ENCODE data around the gene PHKB. TPM values are rescaled to one million over a fixed set of nuclear protein-coding genes. Genes with fewer than 3 reads are reported as not detected.

The PHKB gene
- total and polyA plus RNA-seq, 2 donors from 2014 or later: 48.3 to 80.5 TPM

DNA sequence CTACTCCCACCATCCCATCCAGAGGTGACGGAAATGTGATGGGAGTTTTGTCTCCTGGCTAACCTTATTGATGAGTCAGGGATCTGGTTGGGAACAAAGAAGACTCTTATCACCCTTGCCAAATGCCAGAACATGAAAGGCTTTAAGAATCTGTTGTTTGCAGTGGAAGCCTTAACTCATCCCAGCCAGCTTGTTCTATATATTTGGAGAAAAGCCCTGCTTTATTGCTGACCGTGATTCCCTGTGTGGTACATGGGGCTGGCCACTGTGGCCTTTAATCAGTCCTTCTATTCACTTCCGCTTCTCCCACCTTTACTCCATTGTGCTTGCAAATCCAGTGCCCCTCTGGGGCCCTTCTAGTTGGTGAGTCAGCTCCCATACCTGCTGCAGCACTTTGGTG, 156.6 kb downstream of the PHKB start:
- intact Hi-C loops (cut with DNase I): no loop called here
- Histone ChIP-seq H3K9me3 (ENCODE audit: control insufficient read depth in 2 of 3, insufficient read depth in 1 of 3, low read length in 3 of 3) (no peaks in the 10 kb centered on the region), H3K4me3 (ENCODE audit: low read length in 3 of 3) (no peak overlapping the region), H3K27me3 (ENCODE audit: control insufficient read depth, insufficient read depth, low read length) (no peaks in the 10 kb centered on the region), H3K4me1 (ENCODE audit: control insufficient read depth in 2 of 3, insufficient read depth in 2 of 3, low read depth in 1 of 3, low read length in 3 of 3) (no peaks in the 10 kb centered on the region), H3K27ac (ENCODE audit: low read depth in 2 of 2, low read length in 2 of 2) (no peak overlapping the region), H3K36me3 (ENCODE audit: control insufficient read depth in 2 of 3, insufficient read depth in 3 of 3, low read length in 3 of 3) (peaks cover 0 to 3% (median 0%) of the 10 kb centered on the region in 3 donors), H3K9ac (ENCODE audit: low read length in 3 of 3) (no peak overlapping the region)
- FAIRE-seq: no peak
- TF ChIP-seq, protein P1, sequence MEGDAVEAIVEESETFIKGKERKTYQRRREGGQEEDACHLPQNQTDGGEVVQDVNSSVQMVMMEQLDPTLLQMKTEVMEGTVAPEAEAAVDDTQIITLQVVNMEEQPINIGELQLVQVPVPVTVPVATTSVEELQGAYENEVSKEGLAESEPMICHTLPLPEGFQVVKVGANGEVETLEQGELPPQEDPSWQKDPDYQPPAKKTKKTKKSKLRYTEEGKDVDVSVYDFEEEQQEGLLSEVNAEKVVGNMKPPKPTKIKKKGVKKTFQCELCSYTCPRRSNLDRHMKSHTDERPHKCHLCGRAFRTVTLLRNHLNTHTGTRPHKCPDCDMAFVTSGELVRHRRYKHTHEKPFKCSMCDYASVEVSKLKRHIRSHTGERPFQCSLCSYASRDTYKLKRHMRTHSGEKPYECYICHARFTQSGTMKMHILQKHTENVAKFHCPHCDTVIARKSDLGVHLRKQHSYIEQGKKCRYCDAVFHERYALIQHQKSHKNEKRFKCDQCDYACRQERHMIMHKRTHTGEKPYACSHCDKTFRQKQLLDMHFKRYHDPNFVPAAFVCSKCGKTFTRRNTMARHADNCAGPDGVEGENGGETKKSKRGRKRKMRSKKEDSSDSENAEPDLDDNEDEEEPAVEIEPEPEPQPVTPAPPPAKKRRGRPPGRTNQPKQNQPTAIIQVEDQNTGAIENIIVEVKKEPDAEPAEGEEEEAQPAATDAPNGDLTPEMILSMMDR (IDR thresholded peaks at IDR 0.05; ENCODE audit: borderline replicate concordance, extremely low read depth, insufficient read depth): no peak
- no peak for DNase-seq

DNA sequence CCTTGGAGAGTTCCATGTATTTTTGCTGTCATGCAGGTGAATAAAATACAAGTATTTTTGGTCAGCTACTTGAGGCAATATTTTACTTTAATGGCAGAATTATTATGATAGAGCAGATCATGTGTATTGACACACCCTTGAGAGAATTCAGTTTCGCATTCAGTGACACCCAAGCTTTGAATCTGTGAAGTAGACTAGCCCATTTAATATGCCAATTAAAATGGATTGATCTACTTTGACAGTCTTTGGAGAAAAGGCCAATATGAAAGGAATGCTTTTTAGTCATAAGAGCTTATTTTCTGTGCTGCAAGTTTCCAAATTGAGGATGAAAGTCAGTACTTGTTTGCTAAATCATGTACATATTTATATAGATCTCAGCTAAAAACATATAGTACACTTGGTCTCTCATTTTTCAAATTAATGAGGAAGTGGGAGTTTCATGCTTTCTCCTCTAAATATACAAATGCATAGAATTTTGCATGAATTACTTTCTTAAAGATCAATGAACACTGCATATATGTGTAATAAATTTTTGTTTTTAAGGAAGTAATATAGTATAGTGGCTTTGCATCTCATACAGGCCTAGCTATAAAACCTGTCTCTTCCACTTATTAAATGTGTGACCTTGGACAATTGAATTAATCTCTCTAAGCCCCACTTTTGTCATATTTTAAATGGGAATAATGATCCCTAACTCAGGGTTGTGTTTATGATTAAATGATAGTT, 161.5 kb downstream of the PHKB start:
- no peak for DNase-seq
- no peak for FAIRE-seq
- TF ChIP-seq, protein P1 (IDR thresholded peaks at IDR 0.05; ENCODE audit: borderline replicate concordance, extremely low read depth, insufficient read depth): no peak
- intact Hi-C loops (cut with DNase I): no loop called here
- Histone ChIP-seq H3K27me3 (ENCODE audit: control insufficient read depth, insufficient read depth, low read length) (no peaks in the 10 kb centered on the region), H3K27ac (ENCODE audit: low read depth in 2 of 2, low read length in 2 of 2) (no peak overlapping the region), H3K9me3 (ENCODE audit: control insufficient read depth in 2 of 3, insufficient read depth in 1 of 3, low read length in 3 of 3) (no peaks in the 10 kb centered on the region), H3K4me1 (ENCODE audit: control insufficient read depth in 2 of 3, insufficient read depth in 2 of 3, low read depth in 1 of 3, low read length in 3 of 3) (no peaks in the 10 kb centered on the region), H3K36me3 (ENCODE audit: control insufficient read depth in 2 of 3, insufficient read depth in 3 of 3, low read length in 3 of 3) (no peaks in the 10 kb centered on the region), H3K4me3 (ENCODE audit: low read length in 3 of 3) (no peak overlapping the region), H3K9ac (ENCODE audit: low read length in 3 of 3) (no peak overlapping the region)

GRCh38 chr16:47624563-47624962, 163.4 kb downstream of the PHKB start:
- DNase-seq (no peak), FAIRE-seq (no peak)
- Histone ChIP-seq H3K9ac (ENCODE audit: low read length in 3 of 3) (no peak overlapping the region), H3K36me3 (ENCODE audit: control insufficient read depth in 2 of 3, insufficient read depth in 3 of 3, low read length in 3 of 3) (no peaks in the 10 kb centered on the region), H3K4me1 (ENCODE audit: control insufficient read depth in 2 of 3, insufficient read depth in 2 of 3, low read depth in 1 of 3, low read length in 3 of 3) (no peaks in the 10 kb centered on the region), H3K27me3 (ENCODE audit: control insufficient read depth, insufficient read depth, low read length) (no peaks in the 10 kb centered on the region), H3K27ac (ENCODE audit: low read depth in 2 of 2, low read length in 2 of 2) (no peak overlapping the region), H3K4me3 (ENCODE audit: low read length in 3 of 3) (no peak overlapping the region), H3K9me3 (ENCODE audit: control insufficient read depth in 2 of 3, insufficient read depth in 1 of 3, low read length in 3 of 3) (no peaks in the 10 kb centered on the region)
- TF ChIP-seq, protein P1 (IDR thresholded peaks at IDR 0.05; ENCODE audit: borderline replicate concordance, extremely low read depth, insufficient read depth): no peak
- intact Hi-C loops (cut with DNase I): no loop called here

All from kidney (tissue), 14 donors.